Endothelial cell of umbilical vein (primary cell): ENCODE data around the gene GRM5. TPM values are rescaled to one million over a fixed set of nuclear protein-coding genes. Genes with fewer than 3 reads are reported as not detected.

ENCODE experiments used
- BruUV-seq: library from RNA; stranded (reverse); fragments of 400-500 nt; replicated peaks from 2 replicates; lab custom pipeline; 2021; lab: Mats Ljungman, UMichigan
- CTCF ChIA-PET: fragments of 300-600, 350-600 bp; sonication (Branson Sonifier 250); formaldehyde crosslinking; loops from one replicate; lab custom pipeline; 2021; ENCODE audit warnings: antibody characterized with exemption, inconsistent platforms; lab: Charles Lee
- POLR2A ChIA-PET: fragments of 300-600, 350-600 bp; sonication (Branson Sonifier 250); formaldehyde crosslinking; loops from one replicate; lab custom pipeline; 2021; ENCODE audit warnings: antibody characterized with exemption, inconsistent platforms; lab: Charles Lee
- DNase-seq: peaks from one replicate; pipeline ENCODE4 v3.0.0-alpha.2; 2011; ENCODE audit warnings: low read depth, low spot score
- FAIRE-seq: peaks from 2 replicates; lab custom pipeline; 2011; peaks lifted over from hg19 to GRCh38; lab: Jason Lieb, UNC
- H2AFZ ChIP-seq: 2 replicates; pipeline ENCODE4 v1.6.0; 2012; ENCODE audit warnings: low read depth, low read length, control low read depth, inconsistent platforms
- H3K27ac ChIP-seq: 2 replicates; pipeline ENCODE4 v1.5.1; 2011; ENCODE audit warnings: low read depth, mild to moderate bottlenecking, control low read depth, low read length, moderate library complexity; ENCODE audit not compliant: insufficient read depth
- H3K27me3 ChIP-seq, 2 experiments: 2 replicates each; pipeline versions ENCODE4 v1.6.0 to v1.6.1; 2011; ENCODE audit warnings: low read length in 2 of 2, mixed read lengths in 1 of 2; ENCODE audit not compliant: control insufficient read depth in 2 of 2, insufficient read depth in 2 of 2
- H3K36me3 ChIP-seq, 2 experiments: 2 replicates in 1 of 2; 3 replicates in 1 of 2; pipeline ENCODE4 v1.5.1; 2011; ENCODE audit warnings: low read length in 2 of 2, mild to moderate bottlenecking in 1 of 2, moderate library complexity in 1 of 2; ENCODE audit not compliant: control insufficient read depth in 2 of 2, insufficient read depth in 2 of 2; ENCODE audit errors: extremely low read depth in 1 of 2
- H3K4me1 ChIP-seq: 3 replicates; pipeline ENCODE4 v1.5.1; 2011; ENCODE audit warnings: mild to moderate bottlenecking, low read length; ENCODE audit not compliant: control insufficient read depth, insufficient read depth; ENCODE audit errors: extremely low read depth
- H3K4me2 ChIP-seq: 2 replicates; pipeline ENCODE4 v1.6.1; 2011; ENCODE audit warnings: low read length, control low read depth, mixed read lengths; ENCODE audit not compliant: insufficient read depth
- H3K4me3 ChIP-seq, 3 experiments: fragments of 200-600 bp in 1 of 3; sonication (generic), shearing (Covaris generic) in 1 of 3; replicated peaks in 1 of 3; 2 replicates each; pipeline ENCODE4 v1.5.1; 2011 to 2016; ENCODE audit warnings: control low read depth in 3 of 3, low read length in 3 of 3, mild to moderate bottlenecking in 2 of 3, inconsistent platforms in 1 of 3, low read depth in 1 of 3, moderate library complexity in 1 of 3; ENCODE audit not compliant: insufficient read depth in 1 of 3
- H3K79me2 ChIP-seq: 2 replicates; pipeline ENCODE4 v1.6.0; 2012; ENCODE audit warnings: low read length, inconsistent platforms; ENCODE audit not compliant: control insufficient read depth, insufficient read depth
- H3K9ac ChIP-seq: replicated peaks from 2 replicates; pipeline ENCODE3; 2011; ENCODE audit warnings: low read length, control low read depth; ENCODE audit not compliant: insufficient read depth; ENCODE audit errors: extremely low read depth
- H3K9me1 ChIP-seq: replicated peaks from 3 replicates; pipeline ENCODE4 v1.6.0; 2011; ENCODE audit warnings: mild to moderate bottlenecking, low read length; ENCODE audit not compliant: control insufficient read depth, insufficient read depth; ENCODE audit errors: extremely low read depth
- H3K9me3 ChIP-seq: replicated peaks from 2 replicates; pipeline ENCODE4 v1.5.1; 2012; ENCODE audit warnings: low read length, inconsistent platforms; ENCODE audit not compliant: control insufficient read depth, insufficient read depth
- H4K20me1 ChIP-seq: replicated peaks from 2 replicates; pipeline ENCODE3; 2011; ENCODE audit warnings: mild to moderate bottlenecking, low read length; ENCODE audit not compliant: control insufficient read depth, insufficient read depth; ENCODE audit errors: extremely low read depth
- EZH2 ChIP-seq: IDR thresholded peaks from 2 replicates; pipeline ENCODE4 v1.6.1; 2012; ENCODE audit warnings: borderline replicate concordance, low read depth, mild to moderate bottlenecking, moderate library complexity, low read length, inconsistent platforms; ENCODE audit not compliant: severe bottlenecking
- FOS ChIP-seq: IDR thresholded peaks from 2 replicates; pipeline ENCODE4 v1.6.1; 2011; ENCODE audit warnings: mild to moderate bottlenecking, low read length, moderate library complexity, borderline replicate concordance; ENCODE audit not compliant: insufficient read depth
- GATA2 ChIP-seq: IDR thresholded peaks from 2 replicates; pipeline ENCODE4 v1.7.0; 2011; ENCODE audit warnings: low read depth, mild to moderate bottlenecking, moderate library complexity, mixed read lengths, low read length; ENCODE audit not compliant: insufficient read length, insufficient read depth
- JUN ChIP-seq: IDR thresholded peaks from 2 replicates; pipeline ENCODE4 v1.6.1; 2011; ENCODE audit warnings: borderline replicate concordance, low read depth; ENCODE audit not compliant: insufficient read length, insufficient read depth
- MAX ChIP-seq: IDR thresholded peaks from 2 replicates; pipeline ENCODE4 v1.6.1; 2011; ENCODE audit not compliant: insufficient read depth, insufficient read length
- MYC ChIP-seq: IDR thresholded peaks from one replicate; pipeline ENCODE4 v1.6.1; 2011; ENCODE audit warnings: mild to moderate bottlenecking, low read depth, low read length
- POLR2A ChIP-seq: IDR thresholded peaks from 2 replicates; pipeline ENCODE4 v1.6.1; 2012; ENCODE audit warnings: low read depth, mild to moderate bottlenecking, control low read depth, low read length
- POLR2AphosphoS5 ChIP-seq: IDR thresholded peaks from 2 replicates; pipeline ENCODE4 v1.6.1; 2012; ENCODE audit warnings: low read depth, mild to moderate bottlenecking, control low read depth, low read length, moderate library complexity; ENCODE audit not compliant: insufficient read depth
- dilution Hi-C: fragments of 300-500 bp; cut with MboI; formaldehyde crosslinking; loops from one replicate; pipeline ENCODE4 v1.15.0; 2019; ENCODE audit warnings: low sequenced_read_pairs; ENCODE audit not compliant: extremely low pct_ligation_motif_present
- intact Hi-C: fragments of 100-400 bp; cut with micrococcal nuclease; formaldehyde crosslinking; loops from one replicate; pipeline ENCODE4 v1.10.0; 2022
- polyA plus RNA-seq, 4 experiments: library from polyadenylated mRNA; depleted of rRNA in 3 of 4; stranded (reverse) in 3 of 4; unstranded in 1 of 4; fragments of >200 nt; gene quantifications; 2 replicates each; pipeline versions ENCODE4 v1.2.1 to v1.2.3, GENCODE V29; 2011 to 2012; ENCODE audit warnings: missing spikeins in 1 of 4
- total RNA-seq: library from RNA; stranded (reverse); gene quantifications from 2 replicates; pipeline ENCODE4 v1.2.3, GENCODE V29; 2021
- TF ChIP-seq, protein P1 (sequence below), 2 donors: IDR thresholded peaks; 1 replicate in 1 of 2; 2 replicates in 1 of 2; pipeline ENCODE4 v1.5.1; 2011; ENCODE audit warnings: low read length in 2 of 2, mild to moderate bottlenecking in 2 of 2, moderate library complexity in 2 of 2, control low read depth in 1 of 2, inconsistent platforms in 1 of 2, low read depth in 1 of 2; ENCODE audit not compliant: insufficient read depth in 1 of 2; ENCODE audit errors: extremely low read depth in 1 of 2

GRM5 gene
- total and polyA plus RNA-seq, 2 donors (not counting 3 experiments of a cell fraction or from before 2014, with no cell fraction given) = 0.10 to 0.11 TPM

- H3K79me2 ChIP-seq = no peaks in the 10 kb centered on the region
- intact Hi-C loops (no loop called here), dilution Hi-C loops (no loop called here)
- FAIRE-seq = no peak
- H3K36me3 ChIP-seq = no peaks in the 10 kb centered on the region
- H3K9ac ChIP-seq = no peak overlapping the region
- ChIA-PET CTCF (no interaction called here), POLR2A (no interaction called here)
- no peak overlapping the region for H2AFZ ChIP-seq
- BruUV-seq = no TSS peak
- no peaks in the 10 kb centered on the region for H3K9me1 ChIP-seq
- H4K20me1 ChIP-seq = no peaks in the 10 kb centered on the region
- no peaks in the 10 kb centered on the region for H3K9me3 ChIP-seq
- H3K4me2 ChIP-seq = no peak overlapping the region
- no peaks in the 10 kb centered on the region for H3K4me1 ChIP-seq
- TF ChIP-seq GATA2 (no peak), JUN (no peak), EZH2 (no peak), MYC (no peak), MAX (no peak), POLR2AphosphoS5 (no peak), FOS (no peak), POLR2A (no peak)
- TF ChIP-seq, protein P1, sequence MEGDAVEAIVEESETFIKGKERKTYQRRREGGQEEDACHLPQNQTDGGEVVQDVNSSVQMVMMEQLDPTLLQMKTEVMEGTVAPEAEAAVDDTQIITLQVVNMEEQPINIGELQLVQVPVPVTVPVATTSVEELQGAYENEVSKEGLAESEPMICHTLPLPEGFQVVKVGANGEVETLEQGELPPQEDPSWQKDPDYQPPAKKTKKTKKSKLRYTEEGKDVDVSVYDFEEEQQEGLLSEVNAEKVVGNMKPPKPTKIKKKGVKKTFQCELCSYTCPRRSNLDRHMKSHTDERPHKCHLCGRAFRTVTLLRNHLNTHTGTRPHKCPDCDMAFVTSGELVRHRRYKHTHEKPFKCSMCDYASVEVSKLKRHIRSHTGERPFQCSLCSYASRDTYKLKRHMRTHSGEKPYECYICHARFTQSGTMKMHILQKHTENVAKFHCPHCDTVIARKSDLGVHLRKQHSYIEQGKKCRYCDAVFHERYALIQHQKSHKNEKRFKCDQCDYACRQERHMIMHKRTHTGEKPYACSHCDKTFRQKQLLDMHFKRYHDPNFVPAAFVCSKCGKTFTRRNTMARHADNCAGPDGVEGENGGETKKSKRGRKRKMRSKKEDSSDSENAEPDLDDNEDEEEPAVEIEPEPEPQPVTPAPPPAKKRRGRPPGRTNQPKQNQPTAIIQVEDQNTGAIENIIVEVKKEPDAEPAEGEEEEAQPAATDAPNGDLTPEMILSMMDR (IDR thresholded peaks at IDR 0.05; ENCODE audit: extremely low read depth in 1 of 2, insufficient read depth in 1 of 2, low read depth in 1 of 2, low read length in 2 of 2) = no peak
- H3K4me3 ChIP-seq = no peak overlapping the region
- no peak for DNase-seq
- no peaks in the 10 kb centered on the region for H3K27me3 ChIP-seq
- no peak overlapping the region for H3K27ac ChIP-seq
These were observed 321.6 kb downstream of the GRM5 start for GRCh38 chr11:88744140-88744539.
